ENCODE measurements around the gene ZNF683.
"Not testable (repeated sequence)": the region's sequence is repeated elsewhere in the genome, so short reads cannot be mapped to it uniquely, and the experiment has no call there.

- not testable (repeated sequence) for TF ChIP-seq EZH2 (IDR thresholded peaks at IDR 0.05; ENCODE audit: low read depth); CTCF (conservative IDR thresholded peaks at IDR 0.05)
Measured at GRCh38 chr1:26385063-26385462, 12.5 kb upstream of the ZNF683 start.
